ENCODE data around the gene SS18L1.

SS18L1 gene

GRCh38 chr20:62202083-62202395 lies 58.5 kb downstream of the SS18L1 start:
- no peak for DNase-seq (ENCODE audit: low spot score)
- H3K27ac ChIP-seq: peak overlapping the region; percentile 61; the same call in 1 of the 2 replicates
- ChIA-PET CTCF (no interaction called here), POLR2A (ENCODE audit: low non-redundant PET) (no interaction called here)
- TF ChIP-seq, protein P1, sequence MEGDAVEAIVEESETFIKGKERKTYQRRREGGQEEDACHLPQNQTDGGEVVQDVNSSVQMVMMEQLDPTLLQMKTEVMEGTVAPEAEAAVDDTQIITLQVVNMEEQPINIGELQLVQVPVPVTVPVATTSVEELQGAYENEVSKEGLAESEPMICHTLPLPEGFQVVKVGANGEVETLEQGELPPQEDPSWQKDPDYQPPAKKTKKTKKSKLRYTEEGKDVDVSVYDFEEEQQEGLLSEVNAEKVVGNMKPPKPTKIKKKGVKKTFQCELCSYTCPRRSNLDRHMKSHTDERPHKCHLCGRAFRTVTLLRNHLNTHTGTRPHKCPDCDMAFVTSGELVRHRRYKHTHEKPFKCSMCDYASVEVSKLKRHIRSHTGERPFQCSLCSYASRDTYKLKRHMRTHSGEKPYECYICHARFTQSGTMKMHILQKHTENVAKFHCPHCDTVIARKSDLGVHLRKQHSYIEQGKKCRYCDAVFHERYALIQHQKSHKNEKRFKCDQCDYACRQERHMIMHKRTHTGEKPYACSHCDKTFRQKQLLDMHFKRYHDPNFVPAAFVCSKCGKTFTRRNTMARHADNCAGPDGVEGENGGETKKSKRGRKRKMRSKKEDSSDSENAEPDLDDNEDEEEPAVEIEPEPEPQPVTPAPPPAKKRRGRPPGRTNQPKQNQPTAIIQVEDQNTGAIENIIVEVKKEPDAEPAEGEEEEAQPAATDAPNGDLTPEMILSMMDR (conservative IDR thresholded peaks at IDR 0.05; ENCODE audit: low read depth): no peak

DNA sequence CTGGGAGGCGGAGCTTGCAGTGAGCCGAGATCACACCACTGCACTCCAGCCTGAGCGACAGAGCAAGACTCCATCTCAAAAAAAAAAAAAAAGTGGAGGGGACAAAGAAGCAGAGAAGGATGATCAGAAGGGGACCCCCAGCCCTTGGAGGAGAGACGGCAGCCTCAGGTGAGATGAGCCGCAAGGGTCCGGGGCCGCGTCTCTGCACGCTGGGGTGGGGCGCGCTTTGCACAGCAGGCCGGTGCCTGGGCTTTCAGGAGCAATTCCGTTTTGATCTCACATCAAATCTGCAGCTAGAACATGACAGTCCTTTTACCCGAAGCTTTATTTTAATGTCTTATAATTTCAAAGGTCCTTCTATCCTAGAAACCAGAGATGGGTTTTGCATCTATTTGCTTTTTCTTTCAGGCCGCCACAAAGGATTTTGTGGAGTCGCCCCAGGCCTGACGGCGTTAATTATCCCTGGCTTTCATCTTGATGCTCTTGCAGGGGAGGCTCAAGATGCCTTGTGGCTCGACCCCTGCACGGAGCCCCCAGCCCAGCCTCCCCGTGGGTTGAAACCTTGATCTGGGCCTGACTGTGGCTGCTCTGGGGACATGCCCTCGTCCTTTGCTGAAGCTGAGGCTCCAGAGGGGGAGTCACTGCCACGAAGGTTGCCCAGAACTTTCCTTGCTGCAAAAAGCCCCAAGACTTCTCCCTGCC lies 59.3 kb downstream of the SS18L1 start:
- POLR2A ChIA-PET (ENCODE audit: low non-redundant PET): interaction anchor here (0.6 kb wide), 1 partner anchor 15 kb away, joined by 13 read pairs; no protein-coding TSS in a partner anchor
- DNase-seq (ENCODE audit: low spot score): no peak
- TF ChIP-seq, protein P1 (conservative IDR thresholded peaks at IDR 0.05; ENCODE audit: low read depth): no peak
- CTCF ChIA-PET: interaction anchor here (0.6 kb wide), 1 partner anchor 1947 kb away, joined by 3 read pairs; no protein-coding TSS in a partner anchor
- peak overlapping the region; percentile 61 for H3K27ac ChIP-seq

DNA sequence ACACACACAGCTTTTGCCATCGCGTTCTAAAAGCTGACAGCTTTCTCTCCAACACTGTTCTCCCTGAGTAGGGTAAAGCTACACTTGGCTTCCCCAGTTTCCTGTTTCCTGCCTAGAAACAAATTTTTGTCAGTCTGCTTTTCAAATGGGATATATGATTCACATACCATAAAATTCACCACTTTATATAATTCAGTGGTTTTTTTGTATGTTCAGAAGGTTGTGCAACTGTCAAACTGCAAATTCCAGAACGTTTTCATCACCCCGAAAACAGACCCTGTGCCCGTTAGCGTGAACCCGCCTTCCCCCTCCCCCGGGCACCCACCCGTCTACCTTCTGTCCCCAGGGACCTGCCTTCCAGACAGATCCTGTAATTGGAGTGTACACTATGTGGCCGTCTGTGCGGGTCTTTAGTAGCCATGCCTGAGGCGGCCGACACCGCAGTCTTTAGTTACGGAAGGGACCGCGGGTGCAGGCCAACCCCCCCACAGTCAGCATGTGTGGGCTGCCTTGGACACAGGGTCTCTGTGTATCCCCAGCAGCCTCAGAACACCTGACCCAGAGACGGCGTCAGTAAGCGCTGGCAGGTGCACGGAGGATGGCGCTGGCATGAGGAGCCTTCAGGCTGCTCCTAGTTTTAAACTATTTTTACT lies 59.9 kb downstream of the SS18L1 start:
- ChIA-PET CTCF (interaction anchor here (0.6 kb wide), 1 partner anchor 1946 kb away, joined by 3 read pairs; no protein-coding TSS in a partner anchor), POLR2A (ENCODE audit: low non-redundant PET) (interaction anchor here (0.5 to 0.6 kb wide), 2 partner anchors 15 to 35 kb away, joined by 3 to 13 read pairs; no protein-coding TSS in a partner anchor)
- H3K27ac ChIP-seq: peak overlapping the region; percentile 61
- TF ChIP-seq, protein P1 (conservative IDR thresholded peaks at IDR 0.05; ENCODE audit: low read depth): no peak
- no peak for DNase-seq (ENCODE audit: low spot score)

GRCh38 chr20:62205618-62206387 lies 62.2 kb downstream of the SS18L1 start:
- ChIA-PET CTCF (interaction anchor here (1.0 kb wide), 1 partner anchor 619 kb away, joined by 3 read pairs; no protein-coding TSS in a partner anchor), POLR2A (ENCODE audit: low non-redundant PET) (no interaction called here)
- TF ChIP-seq, protein P1 (conservative IDR thresholded peaks at IDR 0.05; ENCODE audit: low read depth): no peak
- DNase-seq (ENCODE audit: low spot score): no peak
- no peak overlapping the region for H3K27ac ChIP-seq

- no peak for DNase-seq (ENCODE audit: low spot score)
- no peak overlapping the region for H3K27ac ChIP-seq
- CTCF ChIA-PET: interaction anchor here (1.0 kb wide), 1 partner anchor 619 kb away, joined by 3 read pairs; no protein-coding TSS in a partner anchor
- TF ChIP-seq, protein P1 (conservative IDR thresholded peaks at IDR 0.05; ENCODE audit: low read depth): no peak
- POLR2A ChIA-PET (ENCODE audit: low non-redundant PET): no interaction called here
Measured at GRCh38 chr20:62206388-62206775, 62.8 kb downstream of the SS18L1 start.

Data from RWPE1 (cell line).